ENCODE measurements around the gene GLYATL3. TPM values are rescaled to one million over a fixed set of nuclear protein-coding genes. Genes with fewer than 3 reads are reported as not detected.

The GLYATL3 gene
- total and polyA plus RNA-seq, 12 donors = not detected

DNA sequence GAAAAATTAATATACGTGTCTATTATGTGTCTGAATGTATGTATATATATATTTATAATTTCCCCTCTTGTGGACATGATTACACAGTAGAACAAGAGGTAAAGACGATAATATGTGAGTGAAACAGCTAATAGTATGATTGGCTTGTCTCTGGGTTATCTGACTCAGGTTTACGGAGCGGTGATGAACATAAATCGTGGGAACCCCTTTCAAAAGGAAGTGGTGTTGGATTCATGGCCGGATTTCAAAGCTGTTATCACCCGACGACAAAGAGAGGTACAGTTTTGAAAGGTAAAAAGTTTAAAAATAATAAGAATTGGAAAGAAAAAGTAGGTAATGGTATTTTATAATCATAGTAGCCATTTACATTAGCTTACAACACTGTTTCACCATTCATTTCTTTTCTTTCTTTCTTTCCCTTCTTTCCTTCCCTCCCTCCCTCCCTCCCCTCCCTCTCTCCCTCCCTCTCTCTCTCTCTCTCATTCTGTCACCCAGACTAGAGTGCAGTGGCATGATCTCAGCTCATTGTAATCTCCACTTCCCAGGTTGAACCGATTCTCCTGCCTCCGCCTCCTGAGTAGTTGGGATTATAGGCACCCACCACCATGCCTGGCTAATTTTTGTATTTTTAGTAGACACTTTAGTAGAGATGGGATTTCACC, 15.9 kb downstream of the GLYATL3 start:
- Histone ChIP-seq H3K4me1 (no peaks in the 10 kb centered on the region), H3K27me3 (peaks cover 0 to 18% (median 0%) of the 10 kb centered on the region in 7 donors), H3K36me3 (no peaks in the 10 kb centered on the region), H3K4me3 (no peak overlapping the region), H3K27ac (no peak overlapping the region), H3K9me3 (no peaks in the 10 kb centered on the region)
- DNase-seq (no peak), ATAC-seq (no peak)
- TF ChIP-seq, protein P1, sequence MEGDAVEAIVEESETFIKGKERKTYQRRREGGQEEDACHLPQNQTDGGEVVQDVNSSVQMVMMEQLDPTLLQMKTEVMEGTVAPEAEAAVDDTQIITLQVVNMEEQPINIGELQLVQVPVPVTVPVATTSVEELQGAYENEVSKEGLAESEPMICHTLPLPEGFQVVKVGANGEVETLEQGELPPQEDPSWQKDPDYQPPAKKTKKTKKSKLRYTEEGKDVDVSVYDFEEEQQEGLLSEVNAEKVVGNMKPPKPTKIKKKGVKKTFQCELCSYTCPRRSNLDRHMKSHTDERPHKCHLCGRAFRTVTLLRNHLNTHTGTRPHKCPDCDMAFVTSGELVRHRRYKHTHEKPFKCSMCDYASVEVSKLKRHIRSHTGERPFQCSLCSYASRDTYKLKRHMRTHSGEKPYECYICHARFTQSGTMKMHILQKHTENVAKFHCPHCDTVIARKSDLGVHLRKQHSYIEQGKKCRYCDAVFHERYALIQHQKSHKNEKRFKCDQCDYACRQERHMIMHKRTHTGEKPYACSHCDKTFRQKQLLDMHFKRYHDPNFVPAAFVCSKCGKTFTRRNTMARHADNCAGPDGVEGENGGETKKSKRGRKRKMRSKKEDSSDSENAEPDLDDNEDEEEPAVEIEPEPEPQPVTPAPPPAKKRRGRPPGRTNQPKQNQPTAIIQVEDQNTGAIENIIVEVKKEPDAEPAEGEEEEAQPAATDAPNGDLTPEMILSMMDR (IDR thresholded peaks at IDR 0.05) = no peak
- intact Hi-C loops (cut with DNase I) = no loop called here
- WGBS, 2 donors = 69 to 72% methylated on average over 10 of the region's 10 CpGs

DNA sequence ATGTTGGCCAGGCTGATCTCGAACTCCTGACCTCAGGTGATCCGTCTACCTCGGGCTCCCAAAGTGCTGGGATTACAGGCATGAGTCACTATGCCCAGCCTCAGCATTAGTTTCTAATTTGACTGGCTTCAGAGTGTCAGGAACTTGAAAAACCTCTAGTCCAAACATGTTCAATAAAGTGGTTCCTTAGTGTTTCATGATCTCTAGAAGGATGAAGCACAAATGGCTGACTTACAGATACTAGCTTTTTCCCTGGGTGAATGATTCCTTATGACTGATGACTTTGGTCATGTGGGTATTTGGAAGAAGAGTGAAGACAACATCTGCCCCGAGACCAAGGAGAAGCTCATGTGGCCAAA, 16.4 kb downstream of the GLYATL3 start:
- DNase-seq (no peak), ATAC-seq (no peak)
- intact Hi-C loops (cut with DNase I) = no loop called here
- Histone ChIP-seq H3K36me3 (no peaks in the 10 kb centered on the region), H3K4me1 (no peaks in the 10 kb centered on the region), H3K9me3 (no peaks in the 10 kb centered on the region), H3K27ac (no peak overlapping the region), H3K27me3 (peaks cover 0 to 18% (median 0%) of the 10 kb centered on the region in 7 donors), H3K4me3 (no peak overlapping the region)
- 81 to 88% methylated on average over 4 of the region's 4 CpGs for WGBS, 2 donors
- TF ChIP-seq, protein P1 (IDR thresholded peaks at IDR 0.05) = no peak

DNA sequence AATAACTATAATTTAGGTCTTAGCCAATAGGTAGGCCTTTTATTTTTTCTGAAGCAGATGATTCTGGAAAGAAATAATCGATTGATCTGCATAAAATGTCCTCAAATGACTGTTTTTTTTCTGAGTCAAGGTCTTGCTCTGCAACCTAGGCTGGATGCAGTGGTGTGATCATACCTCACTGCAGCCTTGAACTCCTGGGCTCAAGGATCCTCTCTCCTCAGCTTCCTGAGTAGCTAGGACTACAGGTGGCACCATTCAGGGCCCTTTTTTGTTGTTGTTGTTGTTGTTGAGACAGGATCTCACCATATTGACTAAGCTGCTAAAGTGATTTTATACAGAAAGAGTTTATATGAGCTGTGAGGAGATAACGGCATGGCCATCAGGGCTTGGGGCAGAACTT, 18.2 kb downstream of the GLYATL3 start:
- Histone ChIP-seq H3K4me1 (no peaks in the 10 kb centered on the region), H3K36me3 (no peaks in the 10 kb centered on the region), H3K27ac (no peak overlapping the region), H3K27me3 (peaks cover 0 to 14% (median 0%) of the 10 kb centered on the region in 7 donors), H3K9me3 (no peaks in the 10 kb centered on the region), H3K4me3 (no peak overlapping the region)
- ATAC-seq (no peak), DNase-seq (no peak)
- intact Hi-C loops (cut with DNase I) = no loop called here
- TF ChIP-seq, protein P1 (IDR thresholded peaks at IDR 0.05) = no peak
- WGBS, 2 donors = 85 to 86% methylated on average over 2 of the region's 2 CpGs

DNA sequence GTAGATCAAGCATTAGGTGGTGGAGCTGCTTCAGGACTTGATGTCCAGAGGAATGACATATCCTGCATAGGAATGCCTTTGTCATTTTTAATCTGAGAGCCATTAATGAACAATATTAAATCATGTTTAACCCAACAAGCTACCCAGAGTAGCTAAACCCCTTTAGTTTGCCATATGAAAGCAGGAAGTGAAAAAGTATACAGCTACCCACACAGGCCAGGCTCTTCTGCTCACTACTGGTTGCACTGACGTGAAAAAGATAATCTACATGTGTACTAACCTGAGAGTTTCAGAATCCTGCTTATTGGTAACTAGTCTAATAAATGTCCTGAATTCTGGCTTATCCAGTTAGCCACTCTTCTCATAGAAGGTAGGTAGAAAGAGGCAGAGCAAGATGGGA, 19.9 kb downstream of the GLYATL3 start:
- TF ChIP-seq, protein P1 (IDR thresholded peaks at IDR 0.05) = no peak
- Histone ChIP-seq H3K27ac (no peak overlapping the region), H3K4me3 (no peak overlapping the region), H3K36me3 (no peaks in the 10 kb centered on the region), H3K27me3 (peaks cover 0 to 10% (median 0%) of the 10 kb centered on the region in 7 donors), H3K9me3 (no peaks in the 10 kb centered on the region), H3K4me1 (no peaks in the 10 kb centered on the region)
- DNase-seq = no peak
- 82 to 87% methylated on average over 1 of the region's 1 CpG for WGBS, 2 donors
- intact Hi-C loops (cut with DNase I) = loop anchor here in 1 of 10 donors (10.0 kb wide), 2 partner anchors 95 to 335 kb away; no protein-coding TSS in a partner anchor
- no peak for ATAC-seq
